Breast epithelium (tissue), 4 donors: Measurements from ENCODE around the gene GRAMD2A. TPM values are rescaled to one million over a fixed set of nuclear protein-coding genes. Genes with fewer than 3 reads are reported as not detected.

Experiments used
- DNase-seq, 2 donors: peaks; one replicate each; pipeline ENCODE4 v3.0.0-alpha.2; 2019; ENCODE audit warnings: low spot score in 2 of 2
- H3K27ac ChIP-seq, 2 donors: fragments of 200-600 bp; sonication (generic) in 1 of 2; one replicate each; pipeline ENCODE4 v1.5.1; 2016 to 2019; ENCODE audit warnings: mild to moderate bottlenecking in 1 of 2
- H3K27me3 ChIP-seq, 2 donors: fragments of 200-600 bp; sonication (generic) in 1 of 2; one replicate each; pipeline versions ENCODE4 v1.5.1 to v1.6.0; 2017 to 2019; ENCODE audit warnings: control low read depth in 1 of 2, mild to moderate bottlenecking in 1 of 2
- H3K36me3 ChIP-seq: fragments of 200-600 bp; one replicate; pipeline ENCODE4 v1.5.1; 2019
- H3K4me1 ChIP-seq, 2 donors: fragments of 200-600 bp; sonication (generic); one replicate each; pipeline ENCODE4 v1.5.1; 2016 to 2019; ENCODE audit warnings: control low read depth in 1 of 2
- H3K4me3 ChIP-seq, 3 donors: fragments of 200-600 bp; sonication (generic); 1 replicate in 2 of 3; 2 replicates in 1 of 3; pipeline ENCODE4 v1.5.1; 2016 to 2019; ENCODE audit warnings: mild to moderate bottlenecking in 3 of 3, moderate library complexity in 2 of 3
- H3K9me3 ChIP-seq, 2 donors: fragments of 200-600 bp; sonication (generic) in 1 of 2; one replicate each; pipeline ENCODE4 v1.5.1; 2016 to 2019; ENCODE audit warnings: control low read depth in 1 of 2
- POLR2A ChIP-seq: fragments of 450-650 bp; IDR thresholded peaks from one replicate; pipeline ENCODE4 v1.6.1; 2016; ENCODE audit warnings: antibody characterized with exemption, mild to moderate bottlenecking, moderate library complexity
- POLR2AphosphoS5 ChIP-seq, 3 donors: sonication (generic); formaldehyde crosslinking; IDR thresholded peaks; one replicate each; pipeline ENCODE4 v1.6.1; 2017; ENCODE audit warnings: antibody characterized with exemption in 3 of 3
- intact Hi-C: fragments of 100-400 bp; cut with DNase I; formaldehyde crosslinking; loops from one replicate; pipeline ENCODE4 v1.15.1; 2023; ENCODE audit warnings: low total_unique reads
- total RNA-seq, 3 donors: library from RNA; depleted of rRNA; stranded (reverse); fragments of >200 nt; gene quantifications; one replicate each; pipeline ENCODE4 v1.1.0, GENCODE V29; 2016
- TF ChIP-seq, protein P1 (sequence below), 3 donors: fragments of 450-650 bp; IDR thresholded peaks; one replicate each; pipeline ENCODE4 v1.5.1; 2016 to 2017; ENCODE audit warnings: antibody characterized with exemption in 3 of 3, mild to moderate bottlenecking in 3 of 3, moderate library complexity in 3 of 3

Gene GRAMD2A
- total RNA-seq, 3 donors from 2014 or later = 0.16 to 52.5 (median 18.7) TPM

DNA sequence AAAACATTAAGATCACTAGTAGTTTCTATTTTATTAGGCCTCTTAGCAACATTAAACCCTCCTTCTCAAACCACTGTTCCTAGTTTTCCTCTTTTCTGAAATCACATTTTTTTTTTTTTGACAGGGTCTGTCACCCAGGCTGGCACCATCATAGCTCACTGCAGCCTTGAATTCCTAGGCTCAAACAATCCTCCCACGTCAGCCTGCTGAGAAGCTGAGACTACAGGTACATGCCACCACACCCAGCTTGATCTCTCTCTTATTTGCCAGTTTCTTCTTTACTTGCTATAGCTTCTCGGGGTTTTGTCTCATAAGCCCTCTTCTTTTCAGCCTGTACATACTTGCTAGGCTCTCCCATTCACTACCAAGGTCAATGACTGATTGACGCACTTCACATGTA, 51.4 kb downstream of the GRAMD2A start:
- no peak overlapping the region for H3K27ac ChIP-seq
- H3K27me3 ChIP-seq = no peaks in the 10 kb centered on the region
- no peak overlapping the region for H3K4me3 ChIP-seq
- no peaks in the 10 kb centered on the region for H3K9me3 ChIP-seq
- DNase-seq = no peak
- no peaks in the 10 kb centered on the region for H3K36me3 ChIP-seq
- intact Hi-C loops = no loop called here
- no peaks in the 10 kb centered on the region for H3K4me1 ChIP-seq
- no peak for TF ChIP-seq POLR2AphosphoS5 (IDR thresholded peaks at IDR 0.05)
- TF ChIP-seq POLR2A = no peak
- TF ChIP-seq, protein P1, sequence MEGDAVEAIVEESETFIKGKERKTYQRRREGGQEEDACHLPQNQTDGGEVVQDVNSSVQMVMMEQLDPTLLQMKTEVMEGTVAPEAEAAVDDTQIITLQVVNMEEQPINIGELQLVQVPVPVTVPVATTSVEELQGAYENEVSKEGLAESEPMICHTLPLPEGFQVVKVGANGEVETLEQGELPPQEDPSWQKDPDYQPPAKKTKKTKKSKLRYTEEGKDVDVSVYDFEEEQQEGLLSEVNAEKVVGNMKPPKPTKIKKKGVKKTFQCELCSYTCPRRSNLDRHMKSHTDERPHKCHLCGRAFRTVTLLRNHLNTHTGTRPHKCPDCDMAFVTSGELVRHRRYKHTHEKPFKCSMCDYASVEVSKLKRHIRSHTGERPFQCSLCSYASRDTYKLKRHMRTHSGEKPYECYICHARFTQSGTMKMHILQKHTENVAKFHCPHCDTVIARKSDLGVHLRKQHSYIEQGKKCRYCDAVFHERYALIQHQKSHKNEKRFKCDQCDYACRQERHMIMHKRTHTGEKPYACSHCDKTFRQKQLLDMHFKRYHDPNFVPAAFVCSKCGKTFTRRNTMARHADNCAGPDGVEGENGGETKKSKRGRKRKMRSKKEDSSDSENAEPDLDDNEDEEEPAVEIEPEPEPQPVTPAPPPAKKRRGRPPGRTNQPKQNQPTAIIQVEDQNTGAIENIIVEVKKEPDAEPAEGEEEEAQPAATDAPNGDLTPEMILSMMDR (IDR thresholded peaks at IDR 0.05) = no peak

DNA sequence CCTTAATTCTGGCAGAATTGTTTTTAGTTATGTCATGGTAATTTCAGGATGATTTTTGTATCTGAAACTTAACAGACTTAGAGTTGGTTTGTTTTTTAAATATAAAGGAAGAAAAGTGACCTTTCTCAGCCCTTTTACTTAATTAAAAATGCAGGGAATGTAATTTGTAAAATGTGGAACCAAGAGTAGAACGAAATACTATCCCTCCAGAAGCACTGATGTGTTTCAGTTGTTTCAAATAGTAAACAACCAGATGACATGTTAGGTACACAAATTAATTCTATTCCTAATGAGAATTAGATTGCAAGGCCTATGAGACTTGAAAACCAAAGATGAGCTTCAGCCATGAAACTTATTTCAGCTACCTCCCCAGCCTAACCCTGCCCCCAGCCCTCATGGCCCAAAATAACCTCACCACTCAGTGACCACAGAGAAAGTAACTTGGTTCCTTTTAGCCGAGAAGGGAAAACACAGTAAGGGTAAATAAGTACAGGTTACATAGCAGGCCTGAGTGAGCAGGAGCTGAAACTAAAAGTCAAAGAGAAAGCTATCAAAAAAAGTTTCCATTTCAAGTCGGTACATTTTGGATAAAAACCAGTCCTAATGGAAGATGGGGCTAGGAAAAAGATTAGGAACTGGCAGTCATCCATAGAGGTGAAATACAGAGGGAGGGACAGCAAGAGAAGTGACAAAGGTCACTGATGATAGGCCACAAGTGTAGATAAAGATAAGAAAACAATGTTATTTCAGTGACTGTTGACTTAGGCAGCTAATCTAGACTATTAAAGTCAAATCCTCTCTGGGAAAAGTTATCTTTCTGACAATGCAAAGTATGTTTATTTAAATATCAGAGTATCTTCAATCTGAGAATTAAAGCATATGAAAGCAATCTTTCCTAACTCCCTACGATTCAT, 56.2 kb downstream of the GRAMD2A start:
- no peak overlapping the region for H3K27ac ChIP-seq
- DNase-seq = no peak

DNA sequence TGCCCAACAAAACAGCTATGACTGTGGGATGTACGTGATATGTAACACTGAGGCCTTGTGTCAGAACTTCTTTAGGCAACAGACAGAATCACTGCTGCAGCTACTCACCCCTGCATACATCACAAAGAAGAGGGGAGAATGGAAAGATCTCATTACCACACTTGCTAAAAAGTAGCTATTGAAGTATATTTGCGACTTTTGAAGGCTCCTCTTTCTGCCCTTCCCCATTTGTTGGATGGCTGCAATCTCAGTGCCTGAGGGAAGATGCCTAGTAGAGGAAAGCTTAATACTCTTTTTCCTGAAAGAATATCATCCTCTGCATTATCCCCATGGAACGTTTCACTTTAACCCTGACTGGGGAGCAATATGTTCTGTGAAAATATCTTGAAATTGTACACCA, 57.5 kb downstream of the GRAMD2A start:
- no peak for TF ChIP-seq POLR2A
- TF ChIP-seq POLR2AphosphoS5 (IDR thresholded peaks at IDR 0.05) = no peak
- TF ChIP-seq, protein P1 (IDR thresholded peaks at IDR 0.05) = no peak
- no peaks in the 10 kb centered on the region for H3K9me3 ChIP-seq
- DNase-seq = no peak
- intact Hi-C loops = no loop called here
- H3K4me1 ChIP-seq = no peaks in the 10 kb centered on the region
- no peaks in the 10 kb centered on the region for H3K27me3 ChIP-seq
- no peaks in the 10 kb centered on the region for H3K36me3 ChIP-seq
- no peak overlapping the region for H3K27ac ChIP-seq
- no peak overlapping the region for H3K4me3 ChIP-seq

More for the DNA sequence above, 56.2 kb downstream of the GRAMD2A start:
- intact Hi-C loops = no loop called here
- Histone ChIP-seq H3K9me3 (no peaks in the 10 kb centered on the region), H3K4me3 (no peak overlapping the region), H3K4me1 (no peaks in the 10 kb centered on the region), H3K36me3 (no peaks in the 10 kb centered on the region), H3K27me3 (no peaks in the 10 kb centered on the region)
- TF ChIP-seq, protein P1 (IDR thresholded peaks at IDR 0.05) = no peak

DNA sequence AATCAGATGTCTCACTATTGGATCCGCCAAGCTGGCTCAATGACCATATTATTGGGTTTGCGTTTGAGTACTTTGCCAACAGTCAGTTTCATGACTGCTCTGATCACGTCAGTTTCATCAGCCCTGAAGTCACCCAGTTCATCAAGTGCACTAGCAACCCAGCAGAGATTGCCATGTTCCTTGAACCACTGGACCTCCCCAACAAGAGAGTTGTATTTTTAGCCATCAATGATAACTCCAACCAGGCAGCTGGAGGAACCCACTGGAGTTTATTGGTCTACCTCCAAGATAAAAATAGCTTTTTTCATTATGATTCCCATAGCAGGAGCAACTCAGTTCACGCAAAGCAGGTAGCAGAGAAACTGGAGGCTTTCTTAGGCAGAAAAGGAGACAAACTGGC, 57.9 kb downstream of the GRAMD2A start:
- H3K4me1 ChIP-seq = no peaks in the 10 kb centered on the region
- H3K27me3 ChIP-seq = no peaks in the 10 kb centered on the region
- no peaks in the 10 kb centered on the region for H3K9me3 ChIP-seq
- no peak overlapping the region for H3K4me3 ChIP-seq
- intact Hi-C loops = no loop called here
- TF ChIP-seq POLR2A (no peak), POLR2AphosphoS5 (IDR thresholded peaks at IDR 0.05) (no peak)
- TF ChIP-seq, protein P1 (IDR thresholded peaks at IDR 0.05) = no peak
- no peak overlapping the region for H3K27ac ChIP-seq
- DNase-seq = no peak
- no peaks in the 10 kb centered on the region for H3K36me3 ChIP-seq

DNA sequence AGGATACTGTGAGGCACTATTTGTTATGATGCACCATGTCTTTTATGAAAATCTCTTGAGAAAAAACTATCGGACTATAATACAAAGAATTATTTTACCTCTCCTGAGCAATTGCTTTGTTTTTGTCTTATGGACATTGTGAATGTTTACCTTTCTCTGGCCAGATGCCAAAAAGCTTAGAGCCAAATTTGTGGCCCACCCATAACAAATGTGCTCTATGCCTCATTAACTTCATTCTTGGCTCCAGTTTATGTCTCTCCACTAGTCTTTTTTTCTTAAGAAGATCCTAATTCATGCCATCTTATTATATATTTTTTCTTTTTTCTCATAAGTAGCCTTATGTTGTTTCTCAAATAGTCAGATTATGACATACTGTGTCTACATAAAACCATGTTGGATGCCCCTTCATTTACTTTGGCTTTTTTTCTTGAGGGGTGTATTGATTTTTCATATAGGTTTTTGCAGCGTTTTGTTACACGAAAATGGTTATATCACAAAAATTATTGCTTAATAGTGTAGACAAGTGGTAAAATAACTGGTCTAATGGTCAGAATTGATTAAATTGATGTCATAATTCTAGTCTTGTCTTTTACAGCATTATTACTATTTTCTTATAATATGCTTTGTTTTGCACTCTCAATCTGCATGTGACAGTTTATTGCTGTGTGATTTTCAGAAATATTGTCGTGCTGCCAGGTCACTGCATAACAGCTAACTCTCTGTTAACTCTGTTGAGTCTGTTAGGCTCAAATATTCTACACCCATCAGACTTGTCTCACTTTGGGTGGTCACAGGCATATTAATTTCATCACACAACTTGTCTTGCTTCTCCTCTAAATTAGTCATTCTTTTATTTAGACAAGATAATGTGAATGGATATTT, 61.2 kb downstream of the GRAMD2A start:
- Histone ChIP-seq H3K4me3 (no peak overlapping the region), H3K27ac (no peak overlapping the region), H3K4me1 (no peaks in the 10 kb centered on the region), H3K27me3 (no peaks in the 10 kb centered on the region), H3K9me3 (no peaks in the 10 kb centered on the region), H3K36me3 (no peaks in the 10 kb centered on the region)
- intact Hi-C loops = no loop called here
- no peak for DNase-seq
- TF ChIP-seq, protein P1 (IDR thresholded peaks at IDR 0.05) = no peak
- TF ChIP-seq POLR2A (no peak), POLR2AphosphoS5 (IDR thresholded peaks at IDR 0.05) (no peak)
